Activated naive CD4-positive, alpha-beta T cell treated with Interleukin-2 at 50 U/mL for 16 hours (primary cell): Measurements from ENCODE around the gene ROR2.
A peak's percentile ranks its signal among the peaks of the same experiment; 100 is the strongest.

Experiments used
- DNase-seq: peaks from one replicate; pipeline ENCODE4 v3.0.0-alpha.2; 2020

Gene ROR2

GRCh38 chr9:91710158-91710557 lies 239.9 kb downstream of the ROR2 start:
- DNase-seq = no peak

GRCh38 chr9:91705386-91705785 lies 244.6 kb downstream of the ROR2 start:
- no peak for DNase-seq

- DNase-seq = no peak
These were observed 249.6 kb downstream of the ROR2 start for GRCh38 chr9:91700475-91700874.

GRCh38 chr9:91698266-91698665 lies 251.8 kb downstream of the ROR2 start:
- DNase-seq = no peak

GRCh38 chr9:91697201-91697600 lies 252.8 kb downstream of the ROR2 start:
- no peak for DNase-seq

GRCh38 chr9:91694081-91694870 lies 255.8 kb downstream of the ROR2 start:
- DNase-seq = no peak

GRCh38 chr9:91693226-91693625 lies 256.8 kb downstream of the ROR2 start:
- DNase-seq = no peak

- no peak for DNase-seq
These were observed 259.3 kb downstream of the ROR2 start for GRCh38 chr9:91690540-91691249.

GRCh38 chr9:91689006-91689405 lies 261.0 kb downstream of the ROR2 start:
- DNase-seq = no peak

- DNase-seq = no peak
These were observed 266.8 kb downstream of the ROR2 start for GRCh38 chr9:91683269-91683668.

GRCh38 chr9:91682806-91683205 lies 267.2 kb downstream of the ROR2 start:
- no peak for DNase-seq

GRCh38 chr9:91681461-91682305 lies 268.3 kb downstream of the ROR2 start:
- peak; percentile 74 for DNase-seq

GRCh38 chr9:91680998-91681397 lies 269.0 kb downstream of the ROR2 start:
- no peak for DNase-seq

GRCh38 chr9:91680106-91680505 lies 269.9 kb downstream of the ROR2 start:
- no peak for DNase-seq

- DNase-seq = no peak
These were observed 271.0 kb downstream of the ROR2 start for GRCh38 chr9:91678807-91679580.

GRCh38 chr9:91677822-91678436 lies 272.1 kb downstream of the ROR2 start:
- DNase-seq = no peak

GRCh38 chr9:91677331-91677730 lies 272.7 kb downstream of the ROR2 start:
- DNase-seq = no peak

GRCh38 chr9:91676046-91676445 lies 274.0 kb downstream of the ROR2 start:
- DNase-seq = no peak

- no peak for DNase-seq
These were observed 285.4 kb downstream of the ROR2 start for GRCh38 chr9:91664663-91665062.

GRCh38 chr9:91663858-91664257 lies 286.2 kb downstream of the ROR2 start:
- no peak for DNase-seq

GRCh38 chr9:91661451-91661850 lies 288.6 kb downstream of the ROR2 start:
- no peak for DNase-seq

- DNase-seq = no peak
These were observed 289.5 kb downstream of the ROR2 start for GRCh38 chr9:91660521-91660920.
